ENCODE results near the gene MYO19.

Gene MYO19

DNA sequence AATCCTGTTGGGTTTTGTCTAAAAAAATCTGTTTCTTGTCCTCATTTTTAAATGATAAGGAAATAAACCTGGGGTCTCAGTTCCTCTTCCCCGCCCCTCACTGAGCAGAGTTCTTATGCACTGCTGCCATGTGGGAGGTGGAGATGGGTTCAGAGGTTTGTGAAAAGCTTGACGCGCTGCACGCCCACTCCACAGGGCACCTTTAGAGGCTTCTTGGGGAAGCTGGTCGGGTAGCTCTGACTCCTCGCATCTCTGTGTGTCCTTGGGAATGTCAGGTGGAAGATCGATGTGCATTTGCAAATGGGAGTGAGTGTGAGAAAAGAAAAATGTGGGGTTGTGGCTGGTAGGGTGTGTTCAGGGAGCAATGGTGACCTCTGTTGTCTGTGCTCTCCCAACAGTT, 52.8 kb downstream of the MYO19 start:
- Histone ChIP-seq H3K36me3 (ENCODE audit: control insufficient read depth in 2 of 2, insufficient read depth in 1 of 2, low read length in 2 of 2) (no peaks in the 10 kb centered on the region), H3K9me3 (ENCODE audit: control insufficient read depth, insufficient read depth, low read depth, low read length) (no peaks in the 10 kb centered on the region), H3K4me1 (ENCODE audit: control insufficient read depth, insufficient read depth, low read length) (no peaks in the 10 kb centered on the region), H3K4me3 (ENCODE audit: low read depth, low read length) (no peak overlapping the region), H3K27ac (ENCODE audit: extremely low read depth, low read depth, low read length) (no peak overlapping the region)
- ChIA-PET POLR2A (no interaction called here), CTCF (interaction anchor here (1.2 to 3.9 kb wide), 6 partner anchors 12 to 512 kb away, joined by 4 to 29 read pairs (median 16); no protein-coding TSS in a partner anchor)
- TF ChIP-seq GLI2 (tag by site-specific recombination; IDR thresholded peaks at IDR 0.05; ENCODE audit: borderline replicate concordance, low read depth) (no peak), ZNF707 (tag by site-specific recombination; IDR thresholded peaks at IDR 0.05) (no peak), ZNF138 (tag by site-specific recombination; IDR thresholded peaks at IDR 0.05; ENCODE audit: borderline replicate concordance) (no peak), ZNF23 (tag by site-specific recombination; IDR thresholded peaks at IDR 0.05; ENCODE audit: borderline replicate concordance) (no peak), FEZF1 (tag by site-specific recombination; IDR thresholded peaks at IDR 0.05) (no peak), GLI4 (tag by site-specific recombination; IDR thresholded peaks at IDR 0.05) (no peak), ZNF121 (tag by site-specific recombination; IDR thresholded peaks at IDR 0.05) (no peak), ZNF596 (tag by site-specific recombination; IDR thresholded peaks at IDR 0.05) (no peak)
- TF ChIP-seq, protein P1, sequence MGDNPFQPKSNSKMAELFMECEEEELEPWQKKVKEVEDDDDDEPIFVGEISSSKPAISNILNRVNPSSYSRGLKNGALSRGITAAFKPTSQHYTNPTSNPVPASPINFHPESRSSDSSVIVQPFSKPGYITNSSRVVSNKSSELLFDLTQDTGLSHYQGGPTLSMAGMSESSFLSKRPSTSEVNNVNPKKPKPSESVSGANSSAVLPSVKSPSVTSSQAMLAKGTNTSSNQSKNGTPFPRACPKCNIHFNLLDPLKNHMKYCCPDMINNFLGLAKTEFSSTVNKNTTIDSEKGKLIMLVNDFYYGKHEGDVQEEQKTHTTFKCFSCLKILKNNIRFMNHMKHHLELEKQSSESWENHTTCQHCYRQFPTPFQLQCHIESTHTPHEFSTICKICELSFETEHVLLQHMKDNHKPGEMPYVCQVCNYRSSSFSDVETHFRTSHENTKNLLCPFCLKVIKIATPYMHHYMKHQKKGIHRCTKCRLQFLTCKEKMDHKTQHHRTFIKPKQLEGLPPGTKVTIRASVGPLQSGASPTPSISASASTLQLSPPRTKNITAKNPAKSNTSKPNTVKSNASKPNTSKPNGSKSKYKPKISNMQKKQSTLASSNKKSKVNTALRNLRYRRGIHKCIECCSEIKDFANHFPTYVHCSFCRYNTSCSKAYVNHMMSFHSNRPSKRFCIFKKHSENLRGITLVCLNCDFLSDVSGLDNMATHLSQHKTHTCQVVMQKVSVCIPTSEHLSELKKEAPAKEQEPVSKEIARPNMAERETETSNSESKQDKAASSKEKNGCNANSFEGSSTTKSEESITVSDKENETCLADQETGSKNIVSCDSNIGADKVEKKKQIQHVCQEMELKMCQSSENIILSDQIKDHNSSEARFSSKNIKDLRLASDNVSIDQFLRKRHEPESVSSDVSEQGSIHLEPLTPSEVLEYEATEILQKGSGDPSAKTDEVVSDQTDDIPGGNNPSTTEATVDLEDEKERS (tag by site-specific recombination; IDR thresholded peaks at IDR 0.05), result no peak

DNA sequence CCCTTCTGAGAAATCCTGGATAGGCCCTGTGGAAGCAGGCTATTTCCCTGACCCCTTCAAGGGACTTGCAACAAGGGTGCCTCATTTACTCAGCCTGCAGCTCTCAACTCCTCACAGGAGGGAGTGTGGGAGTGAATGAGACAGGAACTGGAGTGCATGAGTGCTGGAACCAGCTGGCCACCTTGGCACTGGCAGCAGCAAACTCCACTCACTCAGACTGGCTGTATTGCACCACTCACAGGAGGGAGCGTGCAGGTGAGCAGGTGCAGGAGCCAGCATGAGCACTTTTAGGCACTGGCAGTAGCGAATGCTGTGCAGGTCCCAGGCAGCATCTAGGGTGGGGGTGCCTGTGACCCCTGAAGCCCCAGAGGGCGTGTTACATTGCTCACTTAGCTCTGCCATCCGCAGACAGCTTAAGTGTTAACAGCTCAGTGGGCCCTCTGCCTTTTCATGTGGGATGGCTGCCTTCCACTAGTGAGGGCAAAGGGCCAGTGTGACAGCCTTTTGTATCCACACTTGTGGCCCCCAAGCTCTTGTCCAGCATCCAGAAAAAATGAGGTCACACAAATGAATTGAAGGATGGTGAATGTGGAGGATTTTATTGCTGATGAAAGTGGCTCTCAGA, 59.2 kb downstream of the MYO19 start:
- no peaks in the 10 kb centered on the region for H3K4me1 ChIP-seq (ENCODE audit: control insufficient read depth, insufficient read depth, low read length)
- no peaks in the 10 kb centered on the region for H3K36me3 ChIP-seq (ENCODE audit: control insufficient read depth in 2 of 2, insufficient read depth in 1 of 2, low read length in 2 of 2)
- TF ChIP-seq ZNF510 (tag by site-specific recombination; IDR thresholded peaks at IDR 0.05; ENCODE audit: insufficient replicate concordance) (no peak), PRDM1 (tag by site-specific recombination; IDR thresholded peaks at IDR 0.05) (no peak), ZNF350 (tag by site-specific recombination; IDR thresholded peaks at IDR 0.05) (no peak), ZIC2 (tag by site-specific recombination; IDR thresholded peaks at IDR 0.05) (no peak), ZNF16 (tag by site-specific recombination; IDR thresholded peaks at IDR 0.05; ENCODE audit: low read depth) (no peak), KLF16 (tag by site-specific recombination; IDR thresholded peaks at IDR 0.05) (no peak), GLIS2 (tag by site-specific recombination; IDR thresholded peaks at IDR 0.05) (no peak), RBAK (tag by site-specific recombination; IDR thresholded peaks at IDR 0.05) (no peak), ZNF664 (tag by site-specific recombination; IDR thresholded peaks at IDR 0.05) (no peak), ZNF843 (tag by site-specific recombination; IDR thresholded peaks at IDR 0.05) (no peak)
- TF ChIP-seq, protein P2, sequence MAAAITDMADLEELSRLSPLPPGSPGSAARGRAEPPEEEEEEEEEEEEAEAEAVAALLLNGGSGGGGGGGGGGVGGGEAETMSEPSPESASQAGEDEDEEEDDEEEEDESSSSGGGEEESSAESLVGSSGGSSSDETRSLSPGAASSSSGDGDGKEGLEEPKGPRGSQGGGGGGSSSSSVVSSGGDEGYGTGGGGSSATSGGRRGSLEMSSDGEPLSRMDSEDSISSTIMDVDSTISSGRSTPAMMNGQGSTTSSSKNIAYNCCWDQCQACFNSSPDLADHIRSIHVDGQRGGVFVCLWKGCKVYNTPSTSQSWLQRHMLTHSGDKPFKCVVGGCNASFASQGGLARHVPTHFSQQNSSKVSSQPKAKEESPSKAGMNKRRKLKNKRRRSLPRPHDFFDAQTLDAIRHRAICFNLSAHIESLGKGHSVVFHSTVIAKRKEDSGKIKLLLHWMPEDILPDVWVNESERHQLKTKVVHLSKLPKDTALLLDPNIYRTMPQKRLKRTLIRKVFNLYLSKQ (tag by site-specific recombination; IDR thresholded peaks at IDR 0.05; ENCODE audit: borderline replicate concordance), result no peak
- TF ChIP-seq, protein P3, sequence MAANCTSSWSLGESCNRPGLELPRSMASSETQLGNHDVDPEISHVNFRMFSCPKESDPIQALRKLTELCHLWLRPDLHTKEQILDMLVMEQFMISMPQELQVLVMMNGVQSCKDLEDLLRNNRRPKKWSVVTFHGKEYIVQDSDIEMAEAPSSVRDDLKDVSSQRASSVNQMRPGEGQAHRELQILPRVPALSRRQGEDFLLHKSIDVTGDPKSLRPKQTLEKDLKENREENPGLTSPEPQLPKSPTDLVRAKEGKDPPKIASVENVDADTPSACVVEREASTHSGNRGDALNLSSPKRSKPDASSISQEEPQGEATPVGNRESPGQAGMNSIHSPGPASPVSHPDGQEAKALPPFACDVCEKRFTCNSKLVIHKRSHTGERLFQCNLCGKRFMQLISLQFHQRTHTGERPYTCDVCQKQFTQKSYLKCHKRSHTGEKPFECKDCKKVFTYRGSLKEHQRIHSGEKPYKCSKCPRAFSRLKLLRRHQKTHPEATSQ (tag by site-specific recombination; IDR thresholded peaks at IDR 0.05), result no peak
- ChIA-PET POLR2A (no interaction called here), CTCF (interaction anchor here (0.9 to 1.4 kb wide), 2 partner anchors 327 to 497 kb away, joined by 3 to 8 read pairs; no protein-coding TSS in a partner anchor)
- no peak overlapping the region for H3K4me3 ChIP-seq (ENCODE audit: low read depth, low read length)
- no peaks in the 10 kb centered on the region for H3K9me3 ChIP-seq (ENCODE audit: control insufficient read depth, insufficient read depth, low read depth, low read length)
- H3K27ac ChIP-seq (ENCODE audit: extremely low read depth, low read depth, low read length), result no peak overlapping the region

Measured in HEK293 (cell line).